HepG2 (cell line): ENCODE results near the gene NTM. TPM values are rescaled to one million over a fixed set of nuclear protein-coding genes. Genes with fewer than 3 reads are reported as not detected.

Source experiments
- ATAC-seq: fragments of 200-7000 bp; cut with Tn5 transposase; 3 replicates; pipeline ENCODE4 v1.9.1; 2020; ENCODE audit warnings: mild to moderate bottlenecking, moderate library complexity
- BruUV-seq: library from RNA; stranded (reverse); fragments of 400-500 nt; replicated peaks from 2 replicates; lab custom pipeline; 2021; lab: Mats Ljungman, UMichigan
- CTCF ChIA-PET: fragments of 300-600 bp; formaldehyde crosslinking; extraction: SDS; loops from one replicate; lab custom pipeline; 2021; ENCODE audit warnings: low total read pairs, inconsistent platforms, low intra/inter-chr PET ratio; lab: Yijun Ruan, JAX
- POLR2A ChIA-PET: fragments of 350-600 bp; sonication (Branson Sonifier 250); formaldehyde crosslinking; loops from one replicate; lab custom pipeline; 2020; ENCODE audit warnings: antibody characterized with exemption, inconsistent platforms; lab: Yijun Ruan, JAX
- DNase-seq: peaks from one replicate; pipeline ENCODE4 v3.0.0-alpha.2; 2015; ENCODE audit warnings: low spot score
- FAIRE-seq: peaks from 3 replicates; lab custom pipeline; 2011; peaks lifted over from hg19 to GRCh38; lab: Jason Lieb, UNC
- H2AFZ ChIP-seq: one replicate; pipeline ENCODE4 v1.6.1; 2011; ENCODE audit warnings: low read length, inconsistent platforms
- H3K27ac ChIP-seq: fragments of 300-600 bp; 3 replicates; pipeline ENCODE4 v1.8.0; 2011; ENCODE audit warnings: mixed run types, mild to moderate bottlenecking, mixed read lengths, low read length, inconsistent platforms; ENCODE audit not compliant: insufficient read depth; ENCODE audit errors: extremely low read length
- H3K27me3 ChIP-seq, 2 experiments: fragments of 200-600 bp in 1 of 2; 2 replicates in 1 of 2; 3 replicates in 1 of 2; pipeline versions ENCODE4 v1.6.0 to v1.8.0; 2011; ENCODE audit warnings: low read length in 2 of 2, mild to moderate bottlenecking in 2 of 2, moderate library complexity in 2 of 2, inconsistent platforms in 1 of 2; ENCODE audit not compliant: insufficient read depth in 2 of 2, control insufficient read depth in 1 of 2
- H3K36me3 ChIP-seq, 2 experiments: fragments of 200-600 bp in 1 of 2; replicated peaks in 1 of 2; 2 replicates in 1 of 2; 3 replicates in 1 of 2; pipeline versions ENCODE4 v1.5.1 to v1.8.0; 2011; ENCODE audit warnings: low read length in 2 of 2, inconsistent platforms in 1 of 2; ENCODE audit not compliant: insufficient read depth in 2 of 2, control insufficient read depth in 1 of 2
- H3K4me1 ChIP-seq: 2 replicates; pipeline ENCODE4 v1.5.1; 2012; ENCODE audit warnings: low read length, inconsistent platforms; ENCODE audit not compliant: insufficient read depth
- H3K4me2 ChIP-seq: 2 replicates; pipeline ENCODE4 v1.6.0; 2011; ENCODE audit warnings: low read depth, low read length, inconsistent platforms
- H3K4me3 ChIP-seq, 3 experiments: fragments of 200-600 bp in 1 of 3; sonication (generic), shearing (Covaris generic) in 1 of 3; replicated peaks in 1 of 3; 2 replicates each; pipeline ENCODE4 v1.5.1; 2011 to 2016; ENCODE audit warnings: low read length in 3 of 3, inconsistent platforms in 2 of 3, low read depth in 2 of 3, mild to moderate bottlenecking in 2 of 3, control low read depth in 1 of 3, mixed read lengths in 1 of 3; ENCODE audit not compliant: insufficient read depth in 1 of 3
- H3K79me2 ChIP-seq: one replicate; pipeline ENCODE4 v1.6.1; 2011; ENCODE audit warnings: low read length, inconsistent platforms; ENCODE audit not compliant: insufficient read depth
- H3K9ac ChIP-seq: 2 replicates; pipeline ENCODE4 v1.6.0; 2011; ENCODE audit warnings: mild to moderate bottlenecking, low read depth, low read length, inconsistent platforms; ENCODE audit not compliant: insufficient read depth
- H3K9me3 ChIP-seq: 2 replicates; pipeline ENCODE4 v1.5.1; 2012; ENCODE audit warnings: mild to moderate bottlenecking, low read length
- H4K20me1 ChIP-seq: 2 replicates; pipeline ENCODE4 v1.6.0; 2011; ENCODE audit warnings: inconsistent platforms, mild to moderate bottlenecking, low read length, moderate library complexity; ENCODE audit not compliant: insufficient read depth
- MAFF ChIP-seq: IDR thresholded peaks from 2 replicates; pipeline ENCODE4 v1.6.1; 2011; ENCODE audit warnings: low read depth, low read length, improper control_type of control experiment
- SMC3 ChIP-seq: IDR thresholded peaks from 2 replicates; pipeline ENCODE4 v1.6.1; 2011; ENCODE audit warnings: low read length, improper control_type of control experiment
- SNAI1 ChIP-seq: sonication (generic); formaldehyde crosslinking; IDR thresholded peaks from 2 replicates; pipeline ENCODE4 v1.5.0; 2020; ENCODE audit warnings: mild to moderate bottlenecking, missing genetic modification reagents, borderline replicate concordance
- YEATS4 ChIP-seq: sonication (generic); formaldehyde crosslinking; IDR thresholded peaks from 2 replicates; pipeline ENCODE4 v1.4.0; 2020; ENCODE audit warnings: missing genetic modification reagents, borderline replicate concordance
- ZFP1 ChIP-seq: IDR thresholded peaks from 2 replicates; pipeline ENCODE4 v1.6.1; 2016
- ZKSCAN5 ChIP-seq: sonication (generic); formaldehyde crosslinking; IDR thresholded peaks from 2 replicates; pipeline ENCODE4 v1.5.1; 2020; ENCODE audit warnings: mild to moderate bottlenecking, missing genetic modification reagents
- ZNF264 ChIP-seq: sonication (generic); formaldehyde crosslinking; IDR thresholded peaks from 2 replicates; pipeline ENCODE4 v1.4.0; 2020; ENCODE audit warnings: missing genetic modification reagents
- ZNF326 ChIP-seq: sonication (generic); formaldehyde crosslinking; IDR thresholded peaks from 2 replicates; pipeline ENCODE4 v1.4.0; 2020; ENCODE audit warnings: missing genetic modification reagents, borderline replicate concordance
- ZNF362 ChIP-seq: sonication (generic); formaldehyde crosslinking; IDR thresholded peaks from 2 replicates; pipeline ENCODE4 v1.4.0; 2020; ENCODE audit warnings: missing genetic modification reagents, mild to moderate bottlenecking, borderline replicate concordance
- ZNF574 ChIP-seq: sonication (generic); formaldehyde crosslinking; IDR thresholded peaks from 2 replicates; pipeline ENCODE4 v1.4.0; 2020; ENCODE audit warnings: missing genetic modification reagents
- WGBS: methylation state at CpG from one replicate; pipeline ENCODE4 v1.1.6; 2017; ENCODE audit warnings: low lambda C conversion rate; 5-methylcytosine and 5-hydroxymethylcytosine counted together
- in situ Hi-C: cut with HindIII; loops from 2 replicates; pipeline ENCODE4 v1.10.0; 2017; ENCODE audit warnings: low pct_unique_long_range_greater_than_20kb; ENCODE audit not compliant: extremely low pct_ligation_motif_present
- intact Hi-C: fragments of 100-400 bp; cut with micrococcal nuclease; formaldehyde crosslinking; loops from one replicate; pipeline ENCODE4 v1.10.0; 2022; ENCODE audit not compliant: unreplicated experiment
- polyA plus RNA-seq, 8 experiments: library from polyadenylated mRNA; depleted of rRNA in 3 of 8; stranded (reverse) in 7 of 8; unstranded in 1 of 8; fragments of >200 nt; fragmentation: Illumina TruSeq in 4 of 8; extraction: Trizol in 4 of 8; gene quantifications; 2 replicates each; pipeline versions ENCODE4 v1.2.1 to v1.2.3, GENCODE V29; 2011 to 2016; ENCODE audit warnings: low read depth in 4 of 8, missing spikeins in 1 of 8, mixed read lengths in 1 of 8; ENCODE audit not compliant: insufficient read depth in 1 of 8
- total RNA-seq, 5 experiments: library from RNA; depleted of rRNA; stranded (reverse); fragments of >200 nt; fragmentation: Illumina TruSeq; extraction: Trizol; gene quantifications; 2 replicates each; pipeline ENCODE4 v1.2.3, GENCODE V29; 2016; ENCODE audit warnings: low read depth in 1 of 5

Gene NTM
- total and polyA plus RNA-seq, 2 of the 13 experiments (the other 11 are each of a cell fraction or from before 2014, with no cell fraction given), result not detected

DNA sequence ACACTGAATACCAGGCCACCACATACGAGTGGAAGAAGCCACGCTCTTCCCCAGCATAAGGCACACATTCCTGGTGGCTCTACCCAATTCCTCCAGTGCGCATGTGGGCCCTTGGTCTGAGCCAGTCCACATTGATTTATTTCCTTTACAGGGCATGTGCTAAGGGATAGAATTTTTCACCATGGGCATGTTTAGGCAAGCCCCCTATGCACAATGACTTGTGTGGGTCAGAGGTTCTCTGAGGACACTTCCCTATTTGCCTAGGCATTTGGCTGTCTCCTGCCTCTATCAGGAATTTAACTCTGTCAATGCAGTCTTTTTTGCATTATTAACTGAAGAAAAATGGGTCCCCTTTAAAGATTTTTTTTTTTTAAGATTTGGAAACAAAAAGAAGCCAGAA, 718.1 kb downstream of the NTM start (continued):
- TF ChIP-seq SMC3, result no peak
- TF ChIP-seq, all 625 proteins: peak for 0

GRCh38 chr11:132093536-132094259, 723.3 kb downstream of the NTM start:
- ChIA-PET CTCF (no interaction called here), POLR2A (no interaction called here)
- WGBS, result 5% methylated on average over 7 of the region's 7 CpGs
- FAIRE-seq (no peak), DNase-seq (no peak), ATAC-seq (no peak)
- intact Hi-C loops, result no loop called here
- Histone ChIP-seq H3K27ac (no peak overlapping the region), H3K79me2 (no peaks in the 10 kb centered on the region), H3K9ac (no peak overlapping the region), H3K9me3 (peaks cover 7% of the 10 kb centered on the region), H4K20me1 (no peaks in the 10 kb centered on the region), H3K4me2 (no peak overlapping the region), H2AFZ (no peak overlapping the region), H3K36me3 (no peaks in the 10 kb centered on the region), H3K27me3 (no peaks in the 10 kb centered on the region; a peak in 1 of 5 replicates), H3K4me3 (no peak overlapping the region), H3K4me1 (no peaks in the 10 kb centered on the region)
- no TSS peak for BruUV-seq
- in situ Hi-C loops, result no loop called here
- TF ChIP-seq YEATS4 (no peak), ZFP1 (CRISPR knock-in tag) (no peak), SNAI1 (CRISPR knock-in tag) (no peak), ZNF362 (CRISPR knock-in tag) (no peak), ZNF326 (CRISPR knock-in tag) (no peak), ZNF574 (CRISPR knock-in tag) (no peak), ZKSCAN5 (CRISPR knock-in tag) (no peak), MAFF (0 out of 2 replicates have a peak, but pooled peaks have one; percentile 7), ZNF264 (CRISPR knock-in tag) (no peak)
